Lung (tissue), 12 donors: ENCODE results near the gene PHLPP1. TPM values are rescaled to one million over a fixed set of nuclear protein-coding genes. Genes with fewer than 3 reads are reported as not detected.

Experiments used
- ATAC-seq: fragments of 200-7000 bp; cut with Tn5 transposase; one replicate; pipeline ENCODE4 v1.9.1; 2020; ENCODE audit warnings: moderate number of reproducible peaks; ENCODE audit not compliant: insufficient read depth, low FRiP score
- DNase-seq, 3 donors: peaks; one replicate each; pipeline ENCODE4 v3.0.0-alpha.2; 2013 to 2017
- H3K27ac ChIP-seq, 2 donors: one replicate each; pipeline ENCODE4 v1.5.1; 2013; ENCODE audit warnings: mild to moderate bottlenecking in 2 of 2, moderate library complexity in 2 of 2, control low read depth in 1 of 2, inconsistent platforms in 1 of 2, low read depth in 1 of 2, low read length in 1 of 2
- H3K27me3 ChIP-seq, 3 donors: one replicate each; pipeline ENCODE4 v1.5.1; 2013; ENCODE audit warnings: low read length in 2 of 3; ENCODE audit not compliant: control insufficient read depth in 3 of 3, insufficient read depth in 3 of 3
- H3K36me3 ChIP-seq, 4 donors: one replicate each; pipeline ENCODE4 v1.5.1; 2013; ENCODE audit warnings: low read length in 4 of 4, mild to moderate bottlenecking in 1 of 4, moderate library complexity in 1 of 4; ENCODE audit not compliant: control insufficient read depth in 4 of 4, insufficient read depth in 4 of 4
- H3K4me1 ChIP-seq, 5 donors: one replicate each; pipeline ENCODE4 v1.5.1; 2013; ENCODE audit warnings: low read length in 5 of 5, mild to moderate bottlenecking in 2 of 5, moderate library complexity in 1 of 5; ENCODE audit not compliant: control insufficient read depth in 5 of 5, insufficient read depth in 5 of 5
- H3K4me3 ChIP-seq: one replicate; pipeline ENCODE4 v1.5.1; 2013; ENCODE audit warnings: mild to moderate bottlenecking, control low read depth, moderate library complexity
- H3K9ac ChIP-seq, 2 donors: one replicate each; pipeline ENCODE4 v1.5.1; 2013; ENCODE audit warnings: low read length in 2 of 2, control low read depth in 1 of 2; ENCODE audit not compliant: insufficient read depth in 1 of 2
- H3K9me3 ChIP-seq, 4 donors: one replicate each; pipeline ENCODE4 v1.5.1; 2013; ENCODE audit warnings: low read length in 3 of 4, mild to moderate bottlenecking in 1 of 4, moderate library complexity in 1 of 4; ENCODE audit not compliant: control insufficient read depth in 4 of 4, insufficient read depth in 3 of 4
- WGBS, 2 donors: extraction: QIAGEN DNeasy Blood & Tissue Kit; methylation state at CpG; one replicate each; pipeline ENCODE4 v1.1.7; 2013; 5-methylcytosine and 5-hydroxymethylcytosine counted together
- polyA plus RNA-seq, 2 donors: library from polyadenylated mRNA; stranded (reverse); fragments of 200-250 nt; gene quantifications; one replicate each; pipeline ENCODE4 v1.2.1, GENCODE V29; 2013
- total RNA-seq, 2 donors: library from RNA; depleted of rRNA in 1 of 2; stranded (reverse); fragments of >200 nt in 1 of 2; gene quantifications; one replicate each; pipeline ENCODE4 v1.2.1, GENCODE V29; 2014 to 2021
- TF ChIP-seq, protein P1 (sequence below): IDR thresholded peaks from 2 replicates; pipeline ENCODE4 v1.5.1; 2012; ENCODE audit warnings: mild to moderate bottlenecking; ENCODE audit errors: control extremely low read depth, extremely low read depth
- donor health status: control.
- donor health status: control.
- donor health status: Bipolar disorder and iron deficiency.
- donor health status: healthy.
- donor health status: DM: yes; HTN: yes; CAD: no.

PHLPP1 gene
- total and polyA plus RNA-seq, 4 donors = 2.3 to 29.2 (median 7.9) TPM

DNA sequence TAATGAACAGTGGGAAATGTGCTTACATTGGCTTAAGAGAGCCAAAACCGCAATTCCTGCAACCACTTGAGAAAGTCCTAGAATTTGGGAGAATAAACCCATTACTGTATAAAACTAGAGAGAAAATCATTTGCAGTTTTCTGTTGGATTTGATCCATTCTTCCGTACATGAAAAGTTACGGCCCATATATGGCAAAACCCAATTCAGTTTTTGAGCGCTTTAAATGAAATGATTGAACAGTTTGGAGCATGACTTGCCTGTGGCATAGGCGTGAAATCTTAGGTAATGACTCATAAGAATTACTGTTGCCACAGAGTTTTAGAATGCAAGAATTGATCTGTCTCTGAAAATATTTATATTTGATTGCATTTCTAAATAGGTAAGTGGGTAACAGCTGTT lies 52.0 kb downstream of the PHLPP1 start:
- DNase-seq = peak in 1 of 3 donors; percentile 43
- no peaks in the 10 kb centered on the region for H3K9me3 ChIP-seq
- TF ChIP-seq, protein P1, sequence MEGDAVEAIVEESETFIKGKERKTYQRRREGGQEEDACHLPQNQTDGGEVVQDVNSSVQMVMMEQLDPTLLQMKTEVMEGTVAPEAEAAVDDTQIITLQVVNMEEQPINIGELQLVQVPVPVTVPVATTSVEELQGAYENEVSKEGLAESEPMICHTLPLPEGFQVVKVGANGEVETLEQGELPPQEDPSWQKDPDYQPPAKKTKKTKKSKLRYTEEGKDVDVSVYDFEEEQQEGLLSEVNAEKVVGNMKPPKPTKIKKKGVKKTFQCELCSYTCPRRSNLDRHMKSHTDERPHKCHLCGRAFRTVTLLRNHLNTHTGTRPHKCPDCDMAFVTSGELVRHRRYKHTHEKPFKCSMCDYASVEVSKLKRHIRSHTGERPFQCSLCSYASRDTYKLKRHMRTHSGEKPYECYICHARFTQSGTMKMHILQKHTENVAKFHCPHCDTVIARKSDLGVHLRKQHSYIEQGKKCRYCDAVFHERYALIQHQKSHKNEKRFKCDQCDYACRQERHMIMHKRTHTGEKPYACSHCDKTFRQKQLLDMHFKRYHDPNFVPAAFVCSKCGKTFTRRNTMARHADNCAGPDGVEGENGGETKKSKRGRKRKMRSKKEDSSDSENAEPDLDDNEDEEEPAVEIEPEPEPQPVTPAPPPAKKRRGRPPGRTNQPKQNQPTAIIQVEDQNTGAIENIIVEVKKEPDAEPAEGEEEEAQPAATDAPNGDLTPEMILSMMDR = no peak
- H3K9ac ChIP-seq = no peak overlapping the region
- no peak overlapping the region for H3K27ac ChIP-seq
- peaks cover 0 to 7% (median 4%) of the 10 kb centered on the region in 5 donors for H3K4me1 ChIP-seq
- WGBS, 2 donors = 85 to 91% methylated on average over 5 of the region's 5 CpGs
- ATAC-seq = no peak
- H3K36me3 ChIP-seq = no peaks in the 10 kb centered on the region
- no peaks in the 10 kb centered on the region for H3K27me3 ChIP-seq
- H3K4me3 ChIP-seq = no peak overlapping the region

DNA sequence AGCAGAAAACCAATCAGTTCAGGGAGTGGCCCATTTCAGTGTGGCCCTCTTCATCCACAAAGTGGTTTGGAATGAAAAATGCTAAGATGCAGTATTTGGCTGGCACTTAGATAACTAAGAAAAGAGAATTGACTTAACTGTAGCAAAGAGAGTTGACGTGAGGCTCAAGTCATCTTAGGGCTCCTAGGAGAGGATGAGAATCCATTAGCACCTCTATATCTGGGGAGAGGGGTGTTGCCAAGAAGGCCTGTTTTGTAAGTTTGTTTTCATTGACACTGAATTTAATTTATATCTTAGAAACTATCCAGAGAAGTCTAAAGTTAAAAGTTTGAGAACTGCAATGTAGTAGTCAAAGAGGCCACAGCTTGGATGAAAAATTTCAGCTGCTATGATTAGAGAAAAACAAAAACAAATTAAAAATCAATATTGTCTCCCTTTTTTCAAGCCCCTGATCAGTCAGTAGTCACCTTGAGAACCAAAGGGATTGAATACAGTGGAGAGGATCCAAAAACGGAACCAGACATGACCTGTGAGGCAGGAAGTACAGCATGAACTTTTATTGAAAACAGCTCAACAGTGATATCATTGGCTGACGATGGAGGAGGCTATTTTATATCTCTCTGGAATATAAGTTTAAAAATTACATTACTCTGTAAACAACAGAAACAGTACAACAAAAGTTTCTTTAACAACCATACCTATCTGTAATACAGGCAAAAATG lies 52.7 kb downstream of the PHLPP1 start:
- H3K4me1 ChIP-seq = peaks cover 0 to 10% (median 4%) of the 10 kb centered on the region in 5 donors
- no peaks in the 10 kb centered on the region for H3K36me3 ChIP-seq
- no peak overlapping the region for H3K9ac ChIP-seq
- DNase-seq = no peak
- H3K4me3 ChIP-seq = no peak overlapping the region
- no peaks in the 10 kb centered on the region for H3K9me3 ChIP-seq
- peak overlapping the region in 1 of 2 donors; percentile 29 for H3K27ac ChIP-seq
- no peaks in the 10 kb centered on the region for H3K27me3 ChIP-seq
- no peak for ATAC-seq
- 56 to 57% methylated on average over 3 of the region's 3 CpGs for WGBS, 2 donors
- TF ChIP-seq, protein P1 = no peak

DNA sequence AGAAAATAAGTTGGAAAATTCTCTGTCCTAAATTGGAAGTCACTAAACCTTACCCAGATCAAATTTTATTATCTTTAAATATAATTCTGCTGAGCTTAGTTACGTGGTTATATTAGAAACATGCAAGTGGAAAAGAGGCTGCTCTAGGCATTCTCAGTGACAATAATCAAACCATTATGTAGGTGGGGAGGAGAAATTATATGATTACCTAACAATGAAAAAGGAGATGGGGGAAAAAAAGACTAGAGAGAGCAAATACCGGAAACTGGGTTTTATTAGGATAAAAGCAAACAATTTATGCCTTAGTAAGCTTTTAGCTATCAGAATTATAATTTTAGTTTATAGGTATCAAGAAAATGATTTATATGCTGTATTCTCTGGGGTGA lies 53.2 kb downstream of the PHLPP1 start:
- DNase-seq (no peak), ATAC-seq (no peak)
- TF ChIP-seq, protein P1 = no peak
- Histone ChIP-seq H3K4me3 (no peak overlapping the region), H3K9me3 (no peaks in the 10 kb centered on the region), H3K27ac (no peak overlapping the region), H3K4me1 (peaks cover 0 to 10% (median 4%) of the 10 kb centered on the region in 5 donors), H3K27me3 (no peaks in the 10 kb centered on the region), H3K36me3 (no peaks in the 10 kb centered on the region), H3K9ac (no peak overlapping the region)
- WGBS, 2 donors = 87 to 90% methylated on average over 2 of the region's 2 CpGs
